HepG2 (cell line): Measurements from ENCODE around the gene CD7. TPM values are rescaled to one million over a fixed set of nuclear protein-coding genes. Genes with fewer than 3 reads are reported as not detected.
A peak's percentile ranks its signal among the peaks of the same experiment; 100 is the strongest.

ENCODE experiments used
- HHEX ChIP-seq: IDR thresholded peaks from 2 replicates; pipeline ENCODE4 v1.6.1; 2016; ENCODE audit warnings: control low read depth
- HMG20A ChIP-seq: IDR thresholded peaks from 2 replicates; pipeline ENCODE4 v1.6.1; 2016; ENCODE audit warnings: borderline replicate concordance
- KDM5A ChIP-seq: fragments of 200-600 bp; sonication (generic); IDR thresholded peaks from 2 replicates; pipeline ENCODE4 v1.7.0; 2018; ENCODE audit warnings: antibody characterized with exemption, mild to moderate bottlenecking, low read length, borderline replicate concordance
- NR2F1 ChIP-seq, 2 experiments: fragments of 450-650 bp in 1 of 2; formaldehyde crosslinking in 1 of 2; IDR thresholded peaks; 2 replicates each; pipeline versions ENCODE4 v1.5.0 to v1.6.1; 2016 to 2020; ENCODE audit warnings: mild to moderate bottlenecking in 1 of 2, missing compliant biosample characterization in 1 of 2, missing genetic modification reagents in 1 of 2, moderate library complexity in 1 of 2
- RFX5 ChIP-seq: IDR thresholded peaks from 2 replicates; pipeline ENCODE4 v1.6.1; 2011; ENCODE audit warnings: low read depth, low read length, improper control_type of control experiment
- SNAI1 ChIP-seq: sonication (generic); formaldehyde crosslinking; IDR thresholded peaks from 2 replicates; pipeline ENCODE4 v1.5.0; 2020; ENCODE audit warnings: mild to moderate bottlenecking, missing genetic modification reagents, borderline replicate concordance
- XRCC5 ChIP-seq: fragments of 200-400 bp; formaldehyde crosslinking; optimal IDR thresholded peaks from 2 replicates; pipeline ENCODE3; 2017; ENCODE audit warnings: mild to moderate bottlenecking, low read length
- ZC3H13 ChIP-seq: sonication (generic); formaldehyde crosslinking; IDR thresholded peaks from 2 replicates; pipeline ENCODE4 v1.8.1; 2023; ENCODE audit warnings: mild to moderate bottlenecking, missing genetic modification reagents, moderate library complexity
- ZFX ChIP-seq: sonication (generic); formaldehyde crosslinking; IDR thresholded peaks from 2 replicates; pipeline ENCODE4 v1.4.0; 2020; ENCODE audit warnings: mild to moderate bottlenecking, low read depth, missing genetic modification reagents, moderate library complexity
- ZNF260 ChIP-seq: sonication (generic); formaldehyde crosslinking; IDR thresholded peaks from 2 replicates; pipeline ENCODE4 v1.4.0; 2020; ENCODE audit warnings: missing genetic modification reagents, low read depth, mild to moderate bottlenecking, borderline replicate concordance
- ZNF263 ChIP-seq: sonication (generic); formaldehyde crosslinking; IDR thresholded peaks from 2 replicates; pipeline ENCODE4 v1.4.0; 2020; ENCODE audit warnings: missing genetic modification reagents
- ZNF329 ChIP-seq: sonication (generic); formaldehyde crosslinking; IDR thresholded peaks from 2 replicates; pipeline ENCODE4 v1.9.0; 2021; ENCODE audit warnings: low read depth, mild to moderate bottlenecking, missing genetic modification reagents
- ZNF446 ChIP-seq: sonication (generic); formaldehyde crosslinking; IDR thresholded peaks from 2 replicates; pipeline ENCODE4 v1.5.0; 2020; ENCODE audit warnings: mild to moderate bottlenecking, missing genetic modification reagents
- ZNF556 ChIP-seq: sonication (generic); formaldehyde crosslinking; IDR thresholded peaks from 2 replicates; pipeline ENCODE4 v1.4.0; 2020; ENCODE audit warnings: mild to moderate bottlenecking, missing genetic modification reagents, borderline replicate concordance
- ZNF572 ChIP-seq: sonication (generic); formaldehyde crosslinking; IDR thresholded peaks from 2 replicates; pipeline ENCODE4 v1.5.1; 2020; ENCODE audit warnings: mild to moderate bottlenecking, missing genetic modification reagents
- ZNF644 ChIP-seq: IDR thresholded peaks from 2 replicates; pipeline ENCODE4 v1.6.1; 2016; ENCODE audit warnings: low read depth
- ZNF678 ChIP-seq: sonication (generic); formaldehyde crosslinking; IDR thresholded peaks from 2 replicates; pipeline ENCODE4 v1.4.0; 2020; ENCODE audit warnings: mild to moderate bottlenecking, missing genetic modification reagents
- ZNF792 ChIP-seq: IDR thresholded peaks from 2 replicates; pipeline ENCODE4 v1.6.1; 2016
- polyA plus RNA-seq, 8 experiments: library from polyadenylated mRNA; depleted of rRNA in 3 of 8; stranded (reverse) in 7 of 8; unstranded in 1 of 8; fragments of >200 nt; fragmentation: Illumina TruSeq in 4 of 8; extraction: Trizol in 4 of 8; gene quantifications; 2 replicates each; pipeline versions ENCODE4 v1.2.1 to v1.2.3, GENCODE V29; 2011 to 2016; ENCODE audit warnings: low read depth in 4 of 8, missing spikeins in 1 of 8, mixed read lengths in 1 of 8; ENCODE audit not compliant: insufficient read depth in 1 of 8
- total RNA-seq, 5 experiments: library from RNA; depleted of rRNA; stranded (reverse); fragments of >200 nt; fragmentation: Illumina TruSeq; extraction: Trizol; gene quantifications; 2 replicates each; pipeline ENCODE4 v1.2.3, GENCODE V29; 2016; ENCODE audit warnings: low read depth in 1 of 5
- TF ChIP-seq, protein P1 (sequence below): IDR thresholded peaks from 2 replicates; pipeline ENCODE4 v1.6.1; 2016; ENCODE audit warnings: control low read depth
- TF ChIP-seq, protein P2 (sequence below): IDR thresholded peaks from 2 replicates; pipeline ENCODE4 v1.6.1; 2016; ENCODE audit warnings: mild to moderate bottlenecking, missing biosample characterization, missing genetic modification reagents
- TF ChIP-seq, protein P3 (sequence below): sonication (generic); formaldehyde crosslinking; IDR thresholded peaks from 2 replicates; pipeline ENCODE4 v1.4.0; 2020; ENCODE audit warnings: missing genetic modification reagents, borderline replicate concordance
- TF ChIP-seq, protein P4 (sequence below): sonication (generic); formaldehyde crosslinking; IDR thresholded peaks from 2 replicates; pipeline ENCODE4 v1.4.0; 2020; ENCODE audit warnings: missing genetic modification reagents
- TF ChIP-seq, protein P5 (sequence below): sonication (generic); formaldehyde crosslinking; IDR thresholded peaks from 2 replicates; pipeline ENCODE4 v1.4.0; 2020; ENCODE audit warnings: mild to moderate bottlenecking, missing genetic modification reagents

CD7 gene
- total and polyA plus RNA-seq, 2 of the 13 experiments (the other 11 are each of a cell fraction or from before 2014, with no cell fraction given) = 67.6 to 76.4 TPM

DNA sequence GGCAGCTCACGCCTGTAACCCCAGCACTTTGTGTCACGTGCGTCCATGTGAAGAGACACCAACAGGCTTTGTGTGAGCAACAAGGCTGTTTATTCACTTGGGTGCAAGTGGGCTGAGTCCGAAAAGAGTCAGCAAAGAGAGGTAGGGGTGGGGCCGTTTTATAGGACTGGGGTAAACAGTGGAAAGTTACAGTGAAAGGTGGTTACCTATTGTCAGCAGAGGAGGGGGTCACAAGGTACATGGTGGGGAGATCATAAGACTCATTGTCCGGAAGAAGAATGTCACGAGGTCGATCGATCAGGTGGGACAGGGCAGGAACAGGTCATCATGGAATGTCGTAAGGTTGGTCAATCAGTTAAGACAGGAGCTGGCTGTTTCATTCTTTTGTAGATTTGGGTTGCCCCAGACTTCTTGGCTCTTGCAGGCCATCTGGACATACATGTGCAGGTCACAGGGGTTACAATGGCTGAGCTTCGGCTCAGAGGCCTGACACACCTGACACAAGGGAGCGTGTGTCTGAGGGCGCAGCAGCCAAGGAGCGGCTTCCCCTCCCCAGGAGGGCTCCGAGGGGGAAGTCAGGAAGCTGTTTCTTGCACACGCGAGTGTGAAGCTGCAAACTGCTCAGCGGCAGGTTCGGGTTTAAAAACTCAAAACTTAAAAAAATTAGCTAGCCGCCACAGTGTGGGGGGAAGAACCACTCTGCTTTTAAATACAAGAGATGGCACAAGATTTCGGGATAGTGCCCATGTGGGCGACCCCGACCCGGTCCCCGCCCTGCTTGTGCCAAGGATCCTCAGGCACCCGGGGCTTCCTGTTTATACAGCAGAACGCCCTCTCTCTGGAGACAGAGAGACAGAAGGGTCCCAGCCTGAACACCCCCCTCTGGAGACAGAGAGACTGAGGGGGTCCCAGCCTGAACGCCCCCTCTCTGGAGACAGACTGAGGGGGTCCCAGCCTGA lies 29.2 kb upstream of the CD7 start (continued):
- TF ChIP-seq, protein P1, sequence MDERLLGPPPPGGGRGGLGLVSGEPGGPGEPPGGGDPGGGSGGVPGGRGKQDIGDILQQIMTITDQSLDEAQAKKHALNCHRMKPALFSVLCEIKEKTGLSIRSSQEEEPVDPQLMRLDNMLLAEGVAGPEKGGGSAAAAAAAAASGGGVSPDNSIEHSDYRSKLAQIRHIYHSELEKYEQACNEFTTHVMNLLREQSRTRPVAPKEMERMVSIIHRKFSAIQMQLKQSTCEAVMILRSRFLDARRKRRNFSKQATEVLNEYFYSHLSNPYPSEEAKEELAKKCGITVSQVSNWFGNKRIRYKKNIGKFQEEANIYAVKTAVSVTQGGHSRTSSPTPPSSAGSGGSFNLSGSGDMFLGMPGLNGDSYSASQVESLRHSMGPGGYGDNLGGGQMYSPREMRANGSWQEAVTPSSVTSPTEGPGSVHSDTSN (CRISPR knock-in tag) = peak; percentile 51
- TF ChIP-seq, protein P2, sequence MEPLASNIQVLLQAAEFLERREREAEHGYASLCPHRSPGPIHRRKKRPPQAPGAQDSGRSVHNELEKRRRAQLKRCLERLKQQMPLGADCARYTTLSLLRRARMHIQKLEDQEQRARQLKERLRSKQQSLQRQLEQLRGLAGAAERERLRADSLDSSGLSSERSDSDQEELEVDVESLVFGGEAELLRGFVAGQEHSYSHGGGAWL (CRISPR knock-in tag) = peak; percentile 45; the same call in 1 of the 2 replicates
- TF ChIP-seq SNAI1 = peak; percentile 59; the same call in 1 of the 2 replicates
- TF ChIP-seq, protein P3, sequence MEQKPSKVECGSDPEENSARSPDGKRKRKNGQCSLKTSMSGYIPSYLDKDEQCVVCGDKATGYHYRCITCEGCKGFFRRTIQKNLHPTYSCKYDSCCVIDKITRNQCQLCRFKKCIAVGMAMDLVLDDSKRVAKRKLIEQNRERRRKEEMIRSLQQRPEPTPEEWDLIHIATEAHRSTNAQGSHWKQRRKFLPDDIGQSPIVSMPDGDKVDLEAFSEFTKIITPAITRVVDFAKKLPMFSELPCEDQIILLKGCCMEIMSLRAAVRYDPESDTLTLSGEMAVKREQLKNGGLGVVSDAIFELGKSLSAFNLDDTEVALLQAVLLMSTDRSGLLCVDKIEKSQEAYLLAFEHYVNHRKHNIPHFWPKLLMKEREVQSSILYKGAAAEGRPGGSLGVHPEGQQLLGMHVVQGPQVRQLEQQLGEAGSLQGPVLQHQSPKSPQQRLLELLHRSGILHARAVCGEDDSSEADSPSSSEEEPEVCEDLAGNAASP (CRISPR knock-in tag) = peak; percentile 96
- TF ChIP-seq ZFX (CRISPR knock-in tag) = peak; percentile 79; the same call in 1 of the 2 replicates
- TF ChIP-seq ZNF446 = no peak
- TF ChIP-seq HMG20A = peak; percentile 93
- peak; percentile 68; the same call in 1 of the 2 replicates for TF ChIP-seq ZNF678
- TF ChIP-seq, protein P4, sequence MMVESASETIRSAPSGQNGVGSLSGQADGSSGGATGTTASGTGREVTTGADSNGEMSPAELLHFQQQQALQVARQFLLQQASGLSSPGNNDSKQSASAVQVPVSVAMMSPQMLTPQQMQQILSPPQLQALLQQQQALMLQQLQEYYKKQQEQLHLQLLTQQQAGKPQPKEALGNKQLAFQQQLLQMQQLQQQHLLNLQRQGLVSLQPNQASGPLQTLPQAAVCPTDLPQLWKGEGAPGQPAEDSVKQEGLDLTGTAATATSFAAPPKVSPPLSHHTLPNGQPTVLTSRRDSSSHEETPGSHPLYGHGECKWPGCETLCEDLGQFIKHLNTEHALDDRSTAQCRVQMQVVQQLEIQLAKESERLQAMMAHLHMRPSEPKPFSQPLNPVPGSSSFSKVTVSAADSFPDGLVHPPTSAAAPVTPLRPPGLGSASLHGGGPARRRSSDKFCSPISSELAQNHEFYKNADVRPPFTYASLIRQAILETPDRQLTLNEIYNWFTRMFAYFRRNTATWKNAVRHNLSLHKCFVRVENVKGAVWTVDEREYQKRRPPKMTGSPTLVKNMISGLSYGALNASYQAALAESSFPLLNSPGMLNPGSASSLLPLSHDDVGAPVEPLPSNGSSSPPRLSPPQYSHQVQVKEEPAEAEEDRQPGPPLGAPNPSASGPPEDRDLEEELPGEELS (CRISPR knock-in tag) = peak; percentile 100
- TF ChIP-seq KDM5A = no peak
- TF ChIP-seq ZNF329 (CRISPR knock-in tag) = no peak
- TF ChIP-seq HHEX (CRISPR knock-in tag) = peak; percentile 74
- TF ChIP-seq RFX5 = no peak
- peak; percentile 96 to 99 for TF ChIP-seq NR2F1 (CRISPR knock-in tag; IDR thresholded peaks at IDR 0.05)
- TF ChIP-seq XRCC5 = no peak
- 0 out of 2 replicates have a peak, but pooled peaks have one; percentile 19 for TF ChIP-seq ZNF644 (CRISPR knock-in tag)
- TF ChIP-seq, protein P5, sequence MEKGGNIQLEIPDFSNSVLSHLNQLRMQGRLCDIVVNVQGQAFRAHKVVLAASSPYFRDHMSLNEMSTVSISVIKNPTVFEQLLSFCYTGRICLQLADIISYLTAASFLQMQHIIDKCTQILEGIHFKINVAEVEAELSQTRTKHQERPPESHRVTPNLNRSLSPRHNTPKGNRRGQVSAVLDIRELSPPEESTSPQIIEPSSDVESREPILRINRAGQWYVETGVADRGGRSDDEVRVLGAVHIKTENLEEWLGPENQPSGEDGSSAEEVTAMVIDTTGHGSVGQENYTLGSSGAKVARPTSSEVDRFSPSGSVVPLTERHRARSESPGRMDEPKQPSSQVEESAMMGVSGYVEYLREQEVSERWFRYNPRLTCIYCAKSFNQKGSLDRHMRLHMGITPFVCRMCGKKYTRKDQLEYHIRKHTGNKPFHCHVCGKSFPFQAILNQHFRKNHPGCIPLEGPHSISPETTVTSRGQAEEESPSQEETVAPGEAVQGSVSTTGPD (CRISPR knock-in tag) = no peak
- TF ChIP-seq ZNF572 (CRISPR knock-in tag) = no peak; the same call in 1 of the 2 replicates
- peak; percentile 73; the same call in 1 of the 2 replicates for TF ChIP-seq ZC3H13 (CRISPR knock-in tag)
- TF ChIP-seq ZNF556 (CRISPR knock-in tag) = peak; percentile 87; the same call in 1 of the 2 replicates
- TF ChIP-seq ZNF792 (CRISPR knock-in tag) = peak; percentile 87
- peak; percentile 57 for TF ChIP-seq ZNF263
- no peak for TF ChIP-seq ZNF260 (CRISPR knock-in tag)
